Measurements from ENCODE around the gene CLPX. TPM values are rescaled to one million over a fixed set of nuclear protein-coding genes. Genes with fewer than 3 reads are reported as not detected.

Gene CLPX
- total and polyA plus RNA-seq, 8 donors: 6.3 to 31.1 (median 19.1) TPM

- FAIRE-seq: no peak
- Histone ChIP-seq H3K27me3 (no peaks in the 10 kb centered on the region), H3K4me3 (no peak overlapping the region), H3K9me3 (no peaks in the 10 kb centered on the region), H3K4me1 (no peaks in the 10 kb centered on the region), H3K36me3 (no peaks in the 10 kb centered on the region), H3K27ac (no peak overlapping the region)
- 73 to 83% methylated on average over 10 of the region's 10 CpGs for WGBS, 2 donors
- TF ChIP-seq CTCF (IDR thresholded peaks at IDR 0.05): no peak
- intact Hi-C loops (cut with DNase I): no loop called here
- no peak for DNase-seq
- no peak for ATAC-seq
Measured at GRCh38 chr15:65217526-65218482, 32.7 kb upstream of the CLPX start.

- Histone ChIP-seq H3K9me3 (no peaks in the 10 kb centered on the region), H3K4me3 (no peak overlapping the region), H3K27ac (no peak overlapping the region), H3K36me3 (no peaks in the 10 kb centered on the region), H3K27me3 (no peaks in the 10 kb centered on the region), H3K4me1 (no peaks in the 10 kb centered on the region)
- intact Hi-C loops (cut with DNase I): no loop called here
- FAIRE-seq: no peak
- DNase-seq: no peak
- ATAC-seq: no peak
- no peak for TF ChIP-seq CTCF (IDR thresholded peaks at IDR 0.05)
Measured at GRCh38 chr15:65215496-65215895, 30.4 kb upstream of the CLPX start.

- no peak for TF ChIP-seq CTCF (IDR thresholded peaks at IDR 0.05)
- intact Hi-C loops (cut with DNase I): no loop called here
- Histone ChIP-seq H3K4me3 (no peak overlapping the region), H3K36me3 (no peaks in the 10 kb centered on the region), H3K9me3 (no peaks in the 10 kb centered on the region), H3K4me1 (no peaks in the 10 kb centered on the region), H3K27me3 (no peaks in the 10 kb centered on the region), H3K27ac (no peak overlapping the region)
- DNase-seq (no peak), ATAC-seq (no peak), FAIRE-seq (no peak)
- WGBS, 2 donors: 62 to 72% methylated on average over 4 of the region's 4 CpGs
Measured at GRCh38 chr15:65214010-65214409, 28.9 kb upstream of the CLPX start.

GRCh38 chr15:65213241-65213640 is 28.1 kb upstream of the CLPX start:
- Histone ChIP-seq H3K4me3 (no peak overlapping the region), H3K27me3 (no peaks in the 10 kb centered on the region), H3K4me1 (no peaks in the 10 kb centered on the region), H3K36me3 (no peaks in the 10 kb centered on the region), H3K9me3 (no peaks in the 10 kb centered on the region), H3K27ac (no peak overlapping the region)
- DNase-seq (no peak), ATAC-seq (no peak), FAIRE-seq (no peak)
- WGBS, 2 donors: 60 to 71% methylated on average over 2 of the region's 2 CpGs
- intact Hi-C loops (cut with DNase I): no loop called here
- TF ChIP-seq CTCF (IDR thresholded peaks at IDR 0.05): no peak

GRCh38 chr15:65212097-65212496 is 27.0 kb upstream of the CLPX start:
- Histone ChIP-seq H3K27me3 (no peaks in the 10 kb centered on the region), H3K9me3 (no peaks in the 10 kb centered on the region), H3K4me3 (no peak overlapping the region), H3K4me1 (no peaks in the 10 kb centered on the region), H3K36me3 (no peaks in the 10 kb centered on the region), H3K27ac (no peak overlapping the region)
- FAIRE-seq (no peak), ATAC-seq (peak in 1 of 4 donors; percentile 45), DNase-seq (no peak)
- TF ChIP-seq CTCF (IDR thresholded peaks at IDR 0.05): peak in 2 of 4 donors; percentile 11 to 15
- intact Hi-C loops (cut with DNase I): no loop called here
- 45 to 54% methylated on average over 5 of the region's 5 CpGs for WGBS, 2 donors

Data from pancreas (tissue), 10 donors.